Posterior cingulate gyrus (tissue), 11 donors: ENCODE data around the gene SCYL2.
"Not testable (repeated sequence)": the region's sequence is repeated elsewhere in the genome, so short reads cannot be mapped to it uniquely, and the experiment has no call there.

ENCODE experiments used
- DNase-seq, 10 donors: peaks; one replicate each; pipeline versions ENCODE4 v3.0.0 to v3.0.0-alpha.2; 2020 to 2021; ENCODE audit warnings: mixed read lengths in 3 of 10
- intact Hi-C: fragments of 100-400 bp; cut with DNase I; formaldehyde crosslinking; loops from one replicate; pipeline ENCODE4 v1.15.1; 2023

The SCYL2 gene

GRCh38 chr12:100266835-100267602, at the start of gene SCYL2, which contains the start of gene DEPDC4:
TSS of gene SCYL2 (plus strand) at chr12:100267177. CDS start at chr12:100282971, 15,794 bp downstream.
TSS of gene DEPDC4 (minus strand) at chr12:100267079. CDS start at chr12:100267076, 3 bp downstream.
- intact Hi-C loops: loop anchor here (5.0 kb wide), 1 partner anchor 125 kb away; the partner anchor contains the start of gene BLTP3B
- DNase-seq: peak; percentile 92 to 100 (median 98)

- intact Hi-C loops: no loop called here
These were observed 47.5 kb upstream of the SCYL2 start for GRCh38 chr12:100219328-100220109.

GRCh38 chr12:100221523-100221922, 45.5 kb upstream of the SCYL2 start:
- DNase-seq: no peak
- intact Hi-C loops: no loop called here

More at GRCh38 chr12:100219328-100220109, 47.5 kb upstream of the SCYL2 start:
- no peak for DNase-seq

- intact Hi-C loops, DNase-seq: not testable (repeated sequence)
These were observed 44.8 kb upstream of the SCYL2 start for GRCh38 chr12:100222173-100222572.

- intact Hi-C loops: no loop called here
- no peak for DNase-seq
These were observed 41.5 kb upstream of the SCYL2 start for GRCh38 chr12:100225491-100225890.

- intact Hi-C loops: no loop called here
- peak in 1 of 10 donors; percentile 11 for DNase-seq
These were observed 37.8 kb upstream of the SCYL2 start for GRCh38 chr12:100229036-100229635.

GRCh38 chr12:100229876-100230275, 37.1 kb upstream of the SCYL2 start:
- intact Hi-C loops: loop anchor here (10.0 kb wide), 2 partner anchors 115 to 505 kb away; no protein-coding TSS in a partner anchor
- DNase-seq: peak in 1 of 10 donors; percentile 20

- intact Hi-C loops: loop anchor here (10.0 kb wide), 2 partner anchors 113 to 503 kb away; no protein-coding TSS in a partner anchor
- DNase-seq: not testable (repeated sequence)
These were observed 35.1 kb upstream of the SCYL2 start for GRCh38 chr12:100231873-100232272.

- intact Hi-C loops: loop anchor here (2.0 to 10.0 kb wide), 3 partner anchors 111 to 501 kb away; no protein-coding TSS in a partner anchor
These were observed 32.8 kb upstream of the SCYL2 start for GRCh38 chr12:100234166-100234565.

GRCh38 chr12:100234591-100235304, 32.2 kb upstream of the SCYL2 start:
- DNase-seq: no peak
- intact Hi-C loops: loop anchor here (2.0 to 10.0 kb wide), 3 partner anchors 110 to 500 kb away; no protein-coding TSS in a partner anchor

More at GRCh38 chr12:100234166-100234565, 32.8 kb upstream of the SCYL2 start:
- no peak for DNase-seq

- intact Hi-C loops: loop anchor here (10.0 kb wide), 2 partner anchors 106 to 496 kb away; no protein-coding TSS in a partner anchor
- no peak for DNase-seq
These were observed 28.2 kb upstream of the SCYL2 start for GRCh38 chr12:100238801-100239200.

GRCh38 chr12:100239589-100239988, 27.4 kb upstream of the SCYL2 start:
- intact Hi-C loops: loop anchor here (10.0 kb wide), 2 partner anchors 105 to 495 kb away; no protein-coding TSS in a partner anchor
- DNase-seq: peak in 1 of 10 donors; percentile 29

GRCh38 chr12:100243137-100243536, 23.8 kb upstream of the SCYL2 start:
- intact Hi-C loops: no loop called here
- no peak for DNase-seq

GRCh38 chr12:100247765-100248164, 19.2 kb upstream of the SCYL2 start:
- DNase-seq: no peak
- intact Hi-C loops: no loop called here

GRCh38 chr12:100248886-100249285, 18.1 kb upstream of the SCYL2 start:
- intact Hi-C loops: no loop called here

GRCh38 chr12:100249941-100250340, 17.0 kb upstream of the SCYL2 start:
- DNase-seq: peak in 1 of 10 donors; percentile 24
- intact Hi-C loops: no loop called here

More at GRCh38 chr12:100248886-100249285, 18.1 kb upstream of the SCYL2 start:
- DNase-seq: no peak

- intact Hi-C loops: no loop called here
- DNase-seq: no peak
These were observed 15.1 kb upstream of the SCYL2 start for GRCh38 chr12:100251917-100252316.

- intact Hi-C loops: no loop called here
- no peak for DNase-seq
These were observed 13.5 kb upstream of the SCYL2 start for GRCh38 chr12:100253437-100253836.

- intact Hi-C loops: no loop called here
- DNase-seq: no peak
These were observed 12.1 kb upstream of the SCYL2 start for GRCh38 chr12:100254876-100255275.

GRCh38 chr12:100258127-100258526, 8.8 kb upstream of the SCYL2 start:
- intact Hi-C loops: no loop called here
- no peak for DNase-seq
